H1 (cell line): ENCODE measurements around the gene MRPS2. TPM values are rescaled to one million over a fixed set of nuclear protein-coding genes. Genes with fewer than 3 reads are reported as not detected.

Experiments used
- CTCF ChIA-PET: fragments of 300-600 bp; sonication (Branson Sonifier 250); formaldehyde crosslinking; loops from one replicate; lab custom pipeline; 2021; ENCODE audit not compliant: partially characterized antibody; lab: Charles Lee
- POLR2A ChIA-PET: fragments of 300-600 bp; sonication (Branson Sonifier 250); formaldehyde crosslinking; loops from one replicate; lab custom pipeline; 2021; ENCODE audit warnings: inconsistent platforms; ENCODE audit not compliant: partially characterized antibody; lab: Charles Lee
- DNase-seq, 2 experiments: peaks; one replicate each; pipeline versions ENCODE4 v3.0.0 to v3.0.0-alpha.2; 2010 to 2022; ENCODE audit warnings: low spot score in 2 of 2, low read depth in 1 of 2, mixed read lengths in 1 of 2
- FAIRE-seq: peaks from 2 replicates; lab custom pipeline; 2011; peaks lifted over from hg19 to GRCh38; lab: Jason Lieb, UNC
- H2AFZ ChIP-seq: 2 replicates; pipeline ENCODE4 v1.8.1; 2012; ENCODE audit warnings: low read length, inconsistent platforms
- H2AK5ac ChIP-seq: 2 replicates; pipeline ENCODE4 v1.6.1; 2013; ENCODE audit warnings: low read depth, low read length
- H2BK120ac ChIP-seq: replicated peaks from 2 replicates; pipeline ENCODE3; 2013; ENCODE audit warnings: low read depth, low read length, inconsistent platforms
- H2BK12ac ChIP-seq: 2 replicates; pipeline ENCODE4 v1.6.1; 2013; ENCODE audit warnings: low read depth, low read length
- H2BK15ac ChIP-seq: 2 replicates; pipeline ENCODE4 v1.6.1; 2013; ENCODE audit warnings: low read length
- H2BK20ac ChIP-seq: 2 replicates; pipeline ENCODE4 v1.6.1; 2013; ENCODE audit warnings: low read length
- H2BK5ac ChIP-seq: 2 replicates; pipeline ENCODE4 v1.6.1; 2013; ENCODE audit warnings: low read depth, low read length
- H3K14ac ChIP-seq: 2 replicates; pipeline ENCODE4 v1.6.1; 2013; ENCODE audit warnings: inconsistent platforms; ENCODE audit not compliant: insufficient read length
- H3K18ac ChIP-seq: 2 replicates; pipeline ENCODE4 v1.6.1; 2013; ENCODE audit warnings: low read length; ENCODE audit errors: extremely low read depth
- H3K23ac ChIP-seq: 2 replicates; pipeline ENCODE4 v1.6.1; 2013; ENCODE audit warnings: inconsistent platforms; ENCODE audit not compliant: insufficient read length
- H3K23me2 ChIP-seq: 2 replicates; pipeline ENCODE4 v1.6.1; 2013; ENCODE audit warnings: low read depth, low read length
- H3K27ac ChIP-seq: 2 replicates; pipeline ENCODE4 v1.6.1; 2011; ENCODE audit warnings: low read depth, low read length, inconsistent platforms
- H3K27me3 ChIP-seq, 4 experiments: replicated peaks in 1 of 4; 1 replicate in 1 of 4; 2 replicates in 3 of 4; pipeline versions ENCODE4 v1.6.1 to v1.8.1; 2011 to 2013; ENCODE audit warnings: low read length in 3 of 4, mild to moderate bottlenecking in 3 of 4, inconsistent platforms in 2 of 4, mixed read lengths in 2 of 4, moderate library complexity in 1 of 4; ENCODE audit not compliant: control insufficient read depth in 3 of 4, insufficient read depth in 3 of 4; ENCODE audit errors: extremely low read depth in 1 of 4
- H3K36me3 ChIP-seq, 4 experiments: 2 replicates each; pipeline versions ENCODE4 v1.6.1 to v1.8.1; 2011 to 2013; ENCODE audit warnings: mild to moderate bottlenecking in 4 of 4, low read length in 3 of 4, moderate library complexity in 2 of 4, control low read depth in 1 of 4, inconsistent platforms in 1 of 4; ENCODE audit not compliant: insufficient read depth in 4 of 4, control insufficient read depth in 2 of 4
- H3K4ac ChIP-seq: replicated peaks from 2 replicates; pipeline ENCODE3; 2013; ENCODE audit warnings: low read length, low read depth, mixed read lengths, inconsistent platforms; ENCODE audit not compliant: insufficient read length
- H3K4me1 ChIP-seq, 4 experiments: replicated peaks in 1 of 4; 1 replicate in 1 of 4; 2 replicates in 3 of 4; pipeline versions ENCODE4 v1.6.1 to v1.8.1; 2011 to 2013; ENCODE audit warnings: low read length in 3 of 4, inconsistent platforms in 2 of 4, mixed read lengths in 1 of 4; ENCODE audit not compliant: insufficient read depth in 4 of 4, control insufficient read depth in 3 of 4
- H3K4me2 ChIP-seq, 2 experiments: 2 replicates each; pipeline versions ENCODE4 v1.6.1 to v1.8.1; 2011 to 2013; ENCODE audit warnings: low read depth in 2 of 2, low read length in 2 of 2, control low read depth in 1 of 2, inconsistent platforms in 1 of 2, mild to moderate bottlenecking in 1 of 2; ENCODE audit not compliant: insufficient read depth in 1 of 2
- H3K4me3 ChIP-seq, 4 experiments: fragments of 200-600, 300-600 bp in 1 of 4; sonication (generic), shearing (Covaris generic), sonication (Bioruptor Twin) in 1 of 4; 2 replicates each; pipeline versions ENCODE4 v1.5.1 to v1.8.1; 2011 to 2016; ENCODE audit warnings: low read length in 4 of 4, low read depth in 3 of 4, control low read depth in 2 of 4, inconsistent platforms in 2 of 4, mild to moderate bottlenecking in 2 of 4, mixed read lengths in 1 of 4, moderate library complexity in 1 of 4; ENCODE audit not compliant: insufficient read depth in 2 of 4; ENCODE audit errors: extremely low read depth in 1 of 4
- H3K56ac ChIP-seq: replicated peaks from 2 replicates; pipeline ENCODE3; 2013; ENCODE audit warnings: low read depth, mild to moderate bottlenecking, mixed read lengths, low read length, inconsistent platforms; ENCODE audit not compliant: insufficient read length
- H3K79me1 ChIP-seq: 2 replicates; pipeline ENCODE4 v1.6.1; 2013; ENCODE audit warnings: low read depth, low read length, control low read depth
- H3K79me2 ChIP-seq, 2 experiments: 2 replicates each; pipeline versions ENCODE4 v1.6.1 to v1.8.1; 2012 to 2013; ENCODE audit warnings: low read length in 2 of 2, mild to moderate bottlenecking in 2 of 2, inconsistent platforms in 1 of 2; ENCODE audit not compliant: insufficient read depth in 2 of 2, control insufficient read depth in 1 of 2
- H3K9ac ChIP-seq, 4 experiments: replicated peaks in 1 of 4; 1 replicate in 1 of 4; 2 replicates in 3 of 4; pipeline versions ENCODE4 v1.6.1 to v1.8.1; 2011 to 2013; ENCODE audit warnings: low read depth in 3 of 4, low read length in 3 of 4, control low read depth in 2 of 4, mild to moderate bottlenecking in 2 of 4, moderate library complexity in 2 of 4, inconsistent platforms in 1 of 4; ENCODE audit errors: extremely low read depth in 1 of 4
- H3K9me3 ChIP-seq, 2 experiments: 2 replicates each; pipeline versions ENCODE4 v1.6.1 to v1.8.1; 2012 to 2013; ENCODE audit warnings: mild to moderate bottlenecking in 2 of 2, moderate library complexity in 2 of 2, control low read depth in 1 of 2, inconsistent platforms in 1 of 2, low read depth in 1 of 2, low read length in 1 of 2, mixed read lengths in 1 of 2; ENCODE audit not compliant: insufficient read depth in 2 of 2
- H4K20me1 ChIP-seq, 2 experiments: replicated peaks in 1 of 2; 2 replicates each; pipeline versions ENCODE3 to v1.8.1; 2011 to 2013; ENCODE audit warnings: inconsistent platforms in 2 of 2, low read length in 2 of 2, mild to moderate bottlenecking in 1 of 2; ENCODE audit not compliant: insufficient read depth in 2 of 2, control insufficient read depth in 1 of 2
- H4K5ac ChIP-seq: 2 replicates; pipeline ENCODE4 v1.6.1; 2013; ENCODE audit warnings: low read length, low read depth, mixed read lengths, inconsistent platforms; ENCODE audit not compliant: insufficient read length
- H4K8ac ChIP-seq: 2 replicates; pipeline ENCODE4 v1.8.0; 2013; ENCODE audit warnings: mild to moderate bottlenecking, moderate library complexity, low read length, inconsistent platforms; ENCODE audit not compliant: insufficient read depth; ENCODE audit errors: extremely low read depth
- H4K91ac ChIP-seq: replicated peaks from 2 replicates; pipeline ENCODE3; 2013; ENCODE audit warnings: low read length, mixed read lengths, inconsistent platforms; ENCODE audit not compliant: insufficient read length
- CHD2 ChIP-seq: IDR thresholded peaks from 2 replicates; pipeline ENCODE4 v1.6.1; 2012; ENCODE audit warnings: low read length, improper control_type of control experiment
- CTBP2 ChIP-seq: IDR thresholded peaks from 2 replicates; pipeline ENCODE4 v1.7.0; 2011; ENCODE audit warnings: borderline replicate concordance, mild to moderate bottlenecking, moderate library complexity, mixed read lengths, low read length; ENCODE audit not compliant: insufficient read depth, insufficient read length
- HDAC6 ChIP-seq: IDR thresholded peaks from one replicate; pipeline ENCODE4 v1.7.1; 2012; ENCODE audit warnings: low read depth, mild to moderate bottlenecking, inconsistent platforms, low read length, moderate library complexity
- KDM5A ChIP-seq: fragments of 200-600 bp; IDR thresholded peaks from 2 replicates; pipeline ENCODE4 v1.7.1; 2012; ENCODE audit warnings: mild to moderate bottlenecking, low read length, inconsistent platforms, mixed read lengths
- POU5F1 ChIP-seq: IDR thresholded peaks from 2 replicates; pipeline ENCODE4 v1.6.1; 2011; ENCODE audit warnings: low read depth, mild to moderate bottlenecking, low read length, moderate library complexity
- RAD21 ChIP-seq, 2 experiments: IDR thresholded peaks in 1 of 2; conservative IDR thresholded peaks in 1 of 2; 2 replicates each; pipeline ENCODE4 v1.6.1; 2011; ENCODE audit warnings: low read depth in 2 of 2, low read length in 2 of 2, improper control_type of control experiment in 1 of 2, inconsistent platforms in 1 of 2, mild to moderate bottlenecking in 1 of 2, moderate library complexity in 1 of 2
- SP2 ChIP-seq: IDR thresholded peaks from 2 replicates; pipeline ENCODE4 v1.6.1; 2012; ENCODE audit warnings: mild to moderate bottlenecking, low read length, inconsistent platforms
- TAF7 ChIP-seq: optimal IDR thresholded peaks from 2 replicates; pipeline ENCODE3; 2011; ENCODE audit warnings: low read depth, mild to moderate bottlenecking, inconsistent platforms, low read length, moderate library complexity, borderline replicate concordance
- TCF12 ChIP-seq: IDR thresholded peaks from 2 replicates; pipeline ENCODE4 v1.6.1; 2011; ENCODE audit warnings: low read depth, mild to moderate bottlenecking, low read length
- WGBS, 2 experiments: shearing (Covaris generic) in 1 of 2; methylation state at CpG; one replicate each; pipeline versions ENCODE4 v1.1.6 to v1.1.7; 2013 to 2015; ENCODE audit warnings: low lambda C conversion rate in 2 of 2, mixed read lengths in 2 of 2, inconsistent platforms in 1 of 2, low coverage in 1 of 2, missing lambda C conversion rate in 1 of 2; ENCODE audit not compliant: insufficient replicate concordance in 2 of 2, insufficient coverage in 1 of 2, insufficient read length in 1 of 2; ENCODE audit errors: extremely low coverage in 1 of 2, missing lambda C conversion rate in 1 of 2; 5-methylcytosine and 5-hydroxymethylcytosine counted together
- polyA plus RNA-seq, 7 experiments: library from polyadenylated mRNA; depleted of rRNA in 3 of 7; stranded (reverse) in 5 of 7; unstranded in 2 of 7; fragments of >200 nt in 5 of 7; fragments of 200-250 nt in 2 of 7; gene quantifications; 1 replicate in 5 of 7; 2 replicates in 1 of 7; 4 replicates in 1 of 7; pipeline versions ENCODE4 v1.2.1 to v1.2.3, GENCODE V29; 2011 to 2013; ENCODE audit warnings: missing spikeins in 2 of 7, mixed read lengths in 2 of 7
- total RNA-seq: library from RNA; stranded (reverse); fragmentation: NEBNext Ultra II Directional; extraction: Animal tissue kit (Norgen Biotek cat#: 25700); gene quantifications from 2 replicates; pipeline ENCODE4 v1.2.1, GENCODE V29; 2021
- TF ChIP-seq, protein P1 (sequence below): IDR thresholded peaks from 2 replicates; pipeline ENCODE4 v1.6.1; 2011; ENCODE audit warnings: low read length, improper control_type of control experiment

Gene MRPS2
- total and polyA plus RNA-seq, 2 of the 8 experiments (the other 6 are each of a cell fraction or from before 2014, with no cell fraction given): 78.6 to 476 TPM

DNA sequence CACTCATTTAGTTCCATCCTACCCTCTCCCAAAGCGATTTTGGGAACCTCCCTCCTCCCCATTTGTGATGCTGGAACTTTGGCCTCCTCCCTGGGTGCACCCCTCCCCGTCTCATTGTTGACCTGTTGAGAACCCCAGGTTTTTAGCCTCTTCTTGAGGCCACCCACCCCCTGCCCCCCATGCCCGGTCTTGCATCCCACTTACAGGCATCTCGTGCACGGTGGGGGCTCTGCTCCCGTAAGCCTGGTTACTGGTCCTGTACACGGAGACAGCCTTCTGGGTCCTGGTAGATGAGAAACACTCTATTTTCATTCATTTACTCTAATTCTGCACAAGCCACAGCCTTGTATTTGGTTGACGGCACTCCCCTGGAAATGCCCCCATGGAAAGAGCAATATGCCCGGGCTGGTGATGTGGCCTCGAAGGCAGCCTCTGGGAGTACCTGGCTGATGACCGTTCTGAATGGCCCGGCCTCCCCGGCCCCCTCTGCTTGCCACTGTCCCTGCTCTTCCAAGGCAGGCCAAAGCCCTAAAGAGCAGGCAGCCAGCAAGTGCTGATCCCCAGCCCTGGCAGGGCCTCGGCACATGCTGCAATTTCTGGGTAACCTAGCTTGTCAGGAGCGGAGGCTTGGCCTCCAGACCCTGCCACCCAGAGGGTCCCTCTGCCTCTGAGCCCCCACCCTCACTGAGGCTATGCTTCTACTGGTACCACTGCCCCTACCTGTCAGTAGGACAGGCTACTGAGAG lies 1.9 kb upstream of the MRPS2 start:
- H2BK20ac ChIP-seq: no peak overlapping the region
- no peak overlapping the region for H4K91ac ChIP-seq
- H3K79me1 ChIP-seq: 0 out of 2 replicates have a peak, but pooled peaks cover 3% of the 10 kb centered on the region
- H2BK120ac ChIP-seq: no peak overlapping the region
- H3K4me2 ChIP-seq: peak overlapping the region; percentile 68 to 87
- H3K4me3 ChIP-seq: peak overlapping the region in 1 of 4 experiments; percentile 86; a peak in 2 of 8 replicates
- no peak overlapping the region for H3K9ac ChIP-seq
- no peak overlapping the region for H2AFZ ChIP-seq
- no peak overlapping the region for H3K4ac ChIP-seq
- H3K27ac ChIP-seq: no peak overlapping the region
- peaks cover 0 to 15% (median 12%) of the 10 kb centered on the region in 4 experiments; a peak in 6 of 7 replicates for H3K4me1 ChIP-seq
- H3K23me2 ChIP-seq: peaks cover 8% of the 10 kb centered on the region; the same call in 1 of the 2 replicates
- DNase-seq (no peak), FAIRE-seq (no peak)
- no peak overlapping the region for H2BK12ac ChIP-seq
- CTCF ChIA-PET: interaction anchor here (1.0 to 2.1 kb wide), 6 partner anchors 9 to 154 kb away, joined by 3 to 11 read pairs (median 4); no protein-coding TSS in a partner anchor
- no peak overlapping the region for H2AK5ac ChIP-seq
- H3K27me3 ChIP-seq: no peaks in the 10 kb centered on the region; a peak in 1 of 7 replicates
- H3K18ac ChIP-seq: no peak overlapping the region
- TF ChIP-seq HDAC6 (no peak), CHD2 (no peak), SP2 (no peak), RAD21 (IDR thresholded peaks at IDR 0.05 in 1 of 2, conservative IDR thresholded peaks at IDR 0.05 in 1 of 2; ENCODE audit: low read depth in 2 of 2, low read length in 2 of 2) (no peak), POU5F1 (no peak), TAF7 (no peak), TCF12 (no peak), KDM5A (no peak), CTBP2 (no peak)
- TF ChIP-seq, protein P1, sequence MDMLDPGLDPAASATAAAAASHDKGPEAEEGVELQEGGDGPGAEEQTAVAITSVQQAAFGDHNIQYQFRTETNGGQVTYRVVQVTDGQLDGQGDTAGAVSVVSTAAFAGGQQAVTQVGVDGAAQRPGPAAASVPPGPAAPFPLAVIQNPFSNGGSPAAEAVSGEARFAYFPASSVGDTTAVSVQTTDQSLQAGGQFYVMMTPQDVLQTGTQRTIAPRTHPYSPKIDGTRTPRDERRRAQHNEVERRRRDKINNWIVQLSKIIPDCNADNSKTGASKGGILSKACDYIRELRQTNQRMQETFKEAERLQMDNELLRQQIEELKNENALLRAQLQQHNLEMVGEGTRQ: no peak
- no peaks in the 10 kb centered on the region for H3K9me3 ChIP-seq
- no peak overlapping the region for H3K14ac ChIP-seq
- no peak overlapping the region for H2BK15ac ChIP-seq
- 87 to 100% methylated on average over 1 to 15 of the region's 15 CpGs for WGBS, 2 experiments
- H4K8ac ChIP-seq: no peak overlapping the region
- no peak overlapping the region for H4K5ac ChIP-seq
- POLR2A ChIA-PET: interaction anchor here (0.6 to 2.8 kb wide), 4 partner anchors 8 to 71 kb away, joined by 3 to 17 read pairs (median 3); no protein-coding TSS in a partner anchor
- H3K56ac ChIP-seq: no peak overlapping the region
- peaks cover 3 to 17% (median 11%) of the 10 kb centered on the region in 4 experiments; a peak in 7 of 8 replicates for H3K36me3 ChIP-seq
- no peak overlapping the region for H3K23ac ChIP-seq
- no peak overlapping the region for H2BK5ac ChIP-seq
- peaks cover 0 to 16% of the 10 kb centered on the region in 2 experiments; a peak in 2 of 4 replicates for H3K79me2 ChIP-seq
- H4K20me1 ChIP-seq: peaks cover 5 to 12% of the 10 kb centered on the region in 2 experiments
